H1 (cell line): ENCODE measurements around the gene NDUFB1. TPM values are rescaled to one million over a fixed set of nuclear protein-coding genes. Genes with fewer than 3 reads are reported as not detected.

Experiments used
- CBX8 ChIP-seq: fragments of 300-800, 300-1000 bp; sonication (generic); IDR thresholded peaks from 2 replicates; pipeline ENCODE4 v1.7.1; 2016; ENCODE audit warnings: low read depth, low read length, borderline replicate concordance
- EP300 ChIP-seq, 2 experiments: IDR thresholded peaks; 1 replicate in 1 of 2; 2 replicates in 1 of 2; pipeline ENCODE4 v1.6.1; 2011 to 2012; ENCODE audit warnings: low read depth in 2 of 2, low read length in 2 of 2, mild to moderate bottlenecking in 2 of 2, borderline replicate concordance in 1 of 2, inconsistent platforms in 1 of 2, moderate library complexity in 1 of 2
- FOSL1 ChIP-seq: IDR thresholded peaks from 2 replicates; pipeline ENCODE4 v1.6.1; 2011; ENCODE audit warnings: mild to moderate bottlenecking, low read depth, low read length, moderate library complexity; ENCODE audit not compliant: insufficient read depth
- JUND ChIP-seq: IDR thresholded peaks from 2 replicates; pipeline ENCODE4 v1.6.1; 2011; ENCODE audit warnings: mild to moderate bottlenecking, improper control_type of control experiment, low read length
- MAFK ChIP-seq: IDR thresholded peaks from 2 replicates; pipeline ENCODE4 v1.6.1; 2012; ENCODE audit warnings: low read depth, mild to moderate bottlenecking, improper control_type of control experiment, low read length
- NANOG ChIP-seq: IDR thresholded peaks from 2 replicates; pipeline ENCODE4 v1.6.1; 2011; ENCODE audit warnings: low read length, low read depth, mild to moderate bottlenecking, inconsistent platforms; ENCODE audit not compliant: insufficient read depth, poor library complexity, severe bottlenecking
- POLR2AphosphoS5 ChIP-seq: IDR thresholded peaks from 2 replicates; pipeline ENCODE4 v1.6.1; 2011; ENCODE audit warnings: low read depth, low read length
- SIX5 ChIP-seq: IDR thresholded peaks from 2 replicates; pipeline ENCODE4 v1.6.1; 2011; ENCODE audit warnings: mild to moderate bottlenecking, low read depth, low read length
- SP2 ChIP-seq: IDR thresholded peaks from 2 replicates; pipeline ENCODE4 v1.6.1; 2012; ENCODE audit warnings: mild to moderate bottlenecking, low read length, inconsistent platforms
- polyA plus RNA-seq, 7 experiments: library from polyadenylated mRNA; depleted of rRNA in 3 of 7; stranded (reverse) in 5 of 7; unstranded in 2 of 7; fragments of >200 nt in 5 of 7; fragments of 200-250 nt in 2 of 7; gene quantifications; 1 replicate in 5 of 7; 2 replicates in 1 of 7; 4 replicates in 1 of 7; pipeline versions ENCODE4 v1.2.1 to v1.2.3, GENCODE V29; 2011 to 2013; ENCODE audit warnings: missing spikeins in 2 of 7, mixed read lengths in 2 of 7
- total RNA-seq: library from RNA; stranded (reverse); fragmentation: NEBNext Ultra II Directional; extraction: Animal tissue kit (Norgen Biotek cat#: 25700); gene quantifications from 2 replicates; pipeline ENCODE4 v1.2.1, GENCODE V29; 2021
- TF ChIP-seq, protein P1 (sequence below): IDR thresholded peaks from 2 replicates; pipeline ENCODE4 v1.6.1; 2012; ENCODE audit warnings: low read length, inconsistent platforms

Gene NDUFB1
- total and polyA plus RNA-seq, 2 of the 8 experiments (the other 6 are each of a cell fraction or from before 2014, with no cell fraction given): 124 to 271 TPM

DNA sequence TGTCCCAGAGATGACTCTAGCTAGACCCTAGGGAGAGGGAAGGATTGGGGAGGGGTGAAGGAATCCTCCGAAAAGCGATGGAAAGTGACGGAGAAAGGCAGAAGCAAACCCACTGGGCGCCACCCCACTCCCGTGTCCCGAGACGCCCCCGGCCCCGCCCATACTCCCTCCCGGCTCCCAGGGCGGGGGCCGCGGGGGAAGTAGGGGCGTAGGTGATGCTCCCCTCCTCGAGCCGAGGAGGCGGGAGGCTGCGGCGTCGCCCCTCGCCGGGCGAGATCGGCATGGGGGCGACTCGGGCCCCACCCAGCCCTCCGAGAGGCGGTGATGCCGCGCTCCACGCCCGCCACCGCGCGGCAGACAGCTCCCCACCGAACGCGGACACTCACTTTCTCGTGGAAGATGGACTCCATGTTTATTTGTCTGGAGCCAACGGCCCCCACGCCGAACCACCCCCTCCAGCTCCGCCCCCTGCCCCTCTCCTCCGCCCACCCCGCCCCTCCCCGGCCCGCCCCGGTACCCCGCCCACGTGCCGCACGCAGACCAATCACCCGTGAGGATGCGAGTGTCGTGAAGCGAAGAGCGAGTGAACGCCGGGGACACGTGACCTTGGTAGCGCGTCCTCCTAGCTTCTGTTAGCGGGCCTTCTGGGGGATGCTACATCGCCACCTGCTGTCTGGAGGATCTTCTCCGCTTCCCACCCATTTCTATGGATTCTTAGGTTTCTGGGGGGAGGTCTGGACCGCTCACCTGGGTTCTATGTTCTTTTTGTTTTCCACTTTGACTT is 15.2 kb downstream of the NDUFB1 start, which contains the start of gene ATXN3 (continued):
- TF ChIP-seq SP2 (peak; percentile 58; the same call in 1 of the 2 replicates), CBX8 (no peak), FOSL1 (no peak), MAFK (no peak), JUND (no peak), NANOG (no peak), EP300 (IDR thresholded peaks at IDR 0.05; ENCODE audit: borderline replicate concordance in 1 of 2, low read depth in 2 of 2, low read length in 2 of 2) (peak in 1 of 2 experiments; percentile 13; a peak in 1 of 3 replicates), POLR2AphosphoS5 (peak; percentile 57; the same call in 1 of the 2 replicates), SIX5 (no peak)
- TF ChIP-seq, protein P1, sequence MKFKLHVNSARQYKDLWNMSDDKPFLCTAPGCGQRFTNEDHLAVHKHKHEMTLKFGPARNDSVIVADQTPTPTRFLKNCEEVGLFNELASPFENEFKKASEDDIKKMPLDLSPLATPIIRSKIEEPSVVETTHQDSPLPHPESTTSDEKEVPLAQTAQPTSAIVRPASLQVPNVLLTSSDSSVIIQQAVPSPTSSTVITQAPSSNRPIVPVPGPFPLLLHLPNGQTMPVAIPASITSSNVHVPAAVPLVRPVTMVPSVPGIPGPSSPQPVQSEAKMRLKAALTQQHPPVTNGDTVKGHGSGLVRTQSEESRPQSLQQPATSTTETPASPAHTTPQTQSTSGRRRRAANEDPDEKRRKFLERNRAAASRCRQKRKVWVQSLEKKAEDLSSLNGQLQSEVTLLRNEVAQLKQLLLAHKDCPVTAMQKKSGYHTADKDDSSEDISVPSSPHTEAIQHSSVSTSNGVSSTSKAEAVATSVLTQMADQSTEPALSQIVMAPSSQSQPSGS: no peak
